Natural killer cell (primary cell): Measurements from ENCODE around the gene USH1G. TPM values are rescaled to one million over a fixed set of nuclear protein-coding genes. Genes with fewer than 3 reads are reported as not detected.
A peak's percentile ranks its signal among the peaks of the same experiment; 100 is the strongest.

Source experiments
- ATAC-seq, 3 donors: fragments of 150-1000 bp in 2 of 3; fragments of 200-7000 bp in 1 of 3; cut with Tn5 transposase; 1 replicate in 1 of 3; 2 replicates in 2 of 3; pipeline ENCODE4 v1.10.0; 2021; ENCODE audit warnings: mild to moderate bottlenecking in 2 of 3, moderate library complexity in 2 of 3
- DNase-seq, 2 donors: peaks; one replicate each; pipeline versions ENCODE4 v3.0.0 to v3.0.0-alpha.2; 2013 to 2021; ENCODE audit warnings: mixed read lengths in 1 of 2
- H3K27ac ChIP-seq: one replicate; pipeline ENCODE4 v1.5.1; 2013; ENCODE audit warnings: mild to moderate bottlenecking, low read length
- H3K27me3 ChIP-seq: one replicate; pipeline ENCODE4 v1.6.1; 2013; ENCODE audit warnings: low read length; ENCODE audit not compliant: control insufficient read depth, insufficient read depth
- H3K36me3 ChIP-seq: one replicate; pipeline ENCODE4 v1.6.1; 2013; ENCODE audit warnings: low read length; ENCODE audit not compliant: control insufficient read depth, insufficient read depth
- H3K4me1 ChIP-seq: one replicate; pipeline ENCODE4 v1.6.1; 2013; ENCODE audit warnings: low read length; ENCODE audit not compliant: control insufficient read depth, insufficient read depth
- H3K4me3 ChIP-seq: one replicate; pipeline ENCODE4 v1.5.1; 2013; ENCODE audit warnings: low read length
- H3K9me3 ChIP-seq: one replicate; pipeline ENCODE4 v1.6.1; 2013; ENCODE audit warnings: low read length; ENCODE audit not compliant: control insufficient read depth, insufficient read depth
- H3K27ac Mint-ChIP-seq, 2 donors: one replicate each; pipeline ENCODE4 v1.8.0; 2022; ENCODE audit warnings: mild to moderate bottlenecking in 2 of 2, mixed read lengths in 2 of 2, moderate library complexity in 1 of 2
- H3K27me3 Mint-ChIP-seq, 2 donors: one replicate each; pipeline ENCODE4 v1.8.0; 2022; ENCODE audit warnings: low read depth in 2 of 2, mixed read lengths in 2 of 2
- H3K36me3 Mint-ChIP-seq: one replicate; pipeline ENCODE4 v1.8.0; 2022; ENCODE audit warnings: mixed read lengths
- H3K4me1 Mint-ChIP-seq, 2 donors: one replicate each; pipeline ENCODE4 v1.8.0; 2022; ENCODE audit warnings: mixed read lengths in 2 of 2
- H3K4me3 Mint-ChIP-seq: one replicate; pipeline ENCODE4 v1.8.0; 2022; ENCODE audit warnings: mild to moderate bottlenecking, moderate library complexity, mixed read lengths
- H3K9me3 Mint-ChIP-seq, 2 donors: one replicate each; pipeline ENCODE4 v1.8.0; 2022; ENCODE audit warnings: mixed read lengths in 2 of 2
- CTCF ChIP-seq: fragments of 200-600 bp; IDR thresholded peaks from one replicate; pipeline ENCODE4 v1.8.0; 2022; ENCODE audit warnings: antibody characterized with exemption
- WGBS: methylation state at CpG from one replicate; pipeline ENCODE4 v1.1.7; 2013; ENCODE audit warnings: missing lambda C conversion rate; ENCODE audit not compliant: insufficient coverage; 5-methylcytosine and 5-hydroxymethylcytosine counted together
- intact Hi-C: fragments of 100-400 bp; cut with micrococcal nuclease; formaldehyde crosslinking; loops from one replicate; pipeline ENCODE4 v1.14.2; 2022
- total RNA-seq, 4 donors: library from RNA; stranded (reverse); fragments of 120-200 nt in 1 of 4; gene quantifications; one replicate each; pipeline versions ENCODE4 v1.2.3 to v1.2.4, GENCODE V29; 2013 to 2022

Gene USH1G
- total RNA-seq, 3 donors from 2014 or later (not counting 1 experiment from before 2014, with no cell fraction given): not detected

- H3K27ac ChIP-seq: no peak overlapping the region
- no peaks in the 10 kb centered on the region for H3K27me3 ChIP-seq
- intact Hi-C loops: no loop called here
- Mint-ChIP-seq H3K9me3 (no peaks in the 10 kb centered on the region), H3K4me3 (no peak overlapping the region), H3K4me1 (peaks cover 0 to 4% of the 10 kb centered on the region in 2 donors), H3K36me3 (no peaks in the 10 kb centered on the region), H3K27ac (no peak overlapping the region), H3K27me3 (peaks cover 6 to 7% of the 10 kb centered on the region in 2 donors)
- H3K9me3 ChIP-seq: no peaks in the 10 kb centered on the region
- no peak for DNase-seq
- H3K4me3 ChIP-seq: no peak overlapping the region
- no peak for TF ChIP-seq CTCF
- no peaks in the 10 kb centered on the region for H3K36me3 ChIP-seq
- ATAC-seq: no peak
- 82% methylated on average over 18 of the region's 18 CpGs for WGBS
- peaks cover 8% of the 10 kb centered on the region for H3K4me1 ChIP-seq
Observed at GRCh38 chr17:74962622-74963394, 39.8 kb upstream of the USH1G start.

- DNase-seq: peak; percentile 76 to 92
- intact Hi-C loops: loop anchor here (1.0 to 2.0 kb wide), 3 partner anchors 51 to 450 kb away; partner anchors contain the start of gene MRPL58
- Histone ChIP-seq H3K4me3 (no peak overlapping the region), H3K27ac (no peak overlapping the region), H3K9me3 (no peaks in the 10 kb centered on the region), H3K4me1 (peaks cover 8% of the 10 kb centered on the region), H3K36me3 (no peaks in the 10 kb centered on the region), H3K27me3 (no peaks in the 10 kb centered on the region)
- H3K27ac Mint-ChIP-seq: no peak overlapping the region
- TF ChIP-seq CTCF: peak; percentile 89
- H3K4me3 Mint-ChIP-seq: no peak overlapping the region
- peak; percentile 75 to 80 (median 76) for ATAC-seq
- H3K27me3 Mint-ChIP-seq: peaks cover 6 to 7% of the 10 kb centered on the region in 2 donors
- H3K9me3 Mint-ChIP-seq: no peaks in the 10 kb centered on the region
- peaks cover 0 to 4% of the 10 kb centered on the region in 2 donors for H3K4me1 Mint-ChIP-seq
- H3K36me3 Mint-ChIP-seq: no peaks in the 10 kb centered on the region
- WGBS: 49% methylated on average over 23 of the region's 23 CpGs
Observed at GRCh38 chr17:74961657-74962350, 38.7 kb upstream of the USH1G start.

GRCh38 chr17:74960570-74961342 is 37.7 kb upstream of the USH1G start:
- Mint-ChIP-seq H3K27ac (no peak overlapping the region), H3K9me3 (no peaks in the 10 kb centered on the region), H3K36me3 (no peaks in the 10 kb centered on the region), H3K4me3 (no peak overlapping the region), H3K27me3 (peaks cover 6 to 7% of the 10 kb centered on the region in 2 donors), H3K4me1 (peaks cover 0 to 4% of the 10 kb centered on the region in 2 donors)
- peak in 1 of 2 donors; percentile 66 for DNase-seq
- ATAC-seq: peak in 2 of 3 donors; percentile 14 to 27
- Histone ChIP-seq H3K4me1 (peaks cover 8% of the 10 kb centered on the region), H3K4me3 (no peak overlapping the region), H3K27me3 (no peaks in the 10 kb centered on the region), H3K36me3 (no peaks in the 10 kb centered on the region), H3K27ac (no peak overlapping the region), H3K9me3 (no peaks in the 10 kb centered on the region)
- TF ChIP-seq CTCF: no peak
- intact Hi-C loops: loop anchor here (1.0 to 2.0 kb wide), 4 partner anchors 52 to 452 kb away; partner anchors contain the start of gene MRPL58
- 32% methylated on average over 19 of the region's 19 CpGs for WGBS
